ENCODE measurements around the gene KCNJ4. TPM values are rescaled to one million over a fixed set of nuclear protein-coding genes. Genes with fewer than 3 reads are reported as not detected.
A peak's percentile ranks its signal among the peaks of the same experiment; 100 is the strongest.

Gene KCNJ4
- total RNA-seq, 1 donor from 2014 or later = 0.82 TPM

DNA sequence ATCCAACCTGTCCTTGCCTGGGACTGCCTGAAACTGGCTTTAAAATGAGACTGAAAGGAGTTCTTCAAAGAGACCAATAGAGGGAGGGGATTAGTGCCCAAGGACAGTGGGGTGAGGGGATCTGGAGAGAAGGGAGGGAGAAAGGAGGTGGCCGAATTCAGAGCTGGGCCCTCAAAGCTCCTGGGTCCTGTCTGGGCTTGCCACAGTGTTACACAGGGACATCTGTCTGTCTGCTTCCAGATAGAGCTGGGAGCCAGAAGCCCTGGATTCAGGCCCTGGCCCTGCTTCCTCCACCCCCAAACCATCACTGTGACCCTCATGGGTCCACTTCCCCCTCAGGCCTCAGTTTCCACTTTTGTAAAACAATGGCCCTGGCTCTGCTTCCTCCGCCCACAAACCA lies 3.6 kb downstream of the KCNJ4 start:
- peak; percentile 46 for DNase-seq (ENCODE audit: low spot score)
- Histone ChIP-seq H3K36me3 (no peaks in the 10 kb centered on the region), H3K9me3 (ENCODE audit: low read depth) (no peaks in the 10 kb centered on the region), H3K27me3 (peaks cover 52% of the 10 kb centered on the region), H3F3A (ENCODE audit: low read depth) (peaks cover 11% of the 10 kb centered on the region), H2AFZ (replicated peaks) (no peak overlapping the region), H3K4me3 (no peak overlapping the region), H3K4me1 (peaks cover 27% of the 10 kb centered on the region), H3K79me2 (ENCODE audit: low read depth) (no peaks in the 10 kb centered on the region), H3K9ac (no peak overlapping the region), H4K20me1 (ENCODE audit: low read depth) (peaks cover 17% of the 10 kb centered on the region), H3K27ac (no peak overlapping the region), H3K4me2 (peak overlapping the region; percentile 45)
- TF ChIP-seq EZH2 (IDR thresholded peaks at IDR 0.05) = no peak
- TF ChIP-seq EZH2phosphoT487 (IDR thresholded peaks at IDR 0.05) = no peak
- TF ChIP-seq, protein P1, sequence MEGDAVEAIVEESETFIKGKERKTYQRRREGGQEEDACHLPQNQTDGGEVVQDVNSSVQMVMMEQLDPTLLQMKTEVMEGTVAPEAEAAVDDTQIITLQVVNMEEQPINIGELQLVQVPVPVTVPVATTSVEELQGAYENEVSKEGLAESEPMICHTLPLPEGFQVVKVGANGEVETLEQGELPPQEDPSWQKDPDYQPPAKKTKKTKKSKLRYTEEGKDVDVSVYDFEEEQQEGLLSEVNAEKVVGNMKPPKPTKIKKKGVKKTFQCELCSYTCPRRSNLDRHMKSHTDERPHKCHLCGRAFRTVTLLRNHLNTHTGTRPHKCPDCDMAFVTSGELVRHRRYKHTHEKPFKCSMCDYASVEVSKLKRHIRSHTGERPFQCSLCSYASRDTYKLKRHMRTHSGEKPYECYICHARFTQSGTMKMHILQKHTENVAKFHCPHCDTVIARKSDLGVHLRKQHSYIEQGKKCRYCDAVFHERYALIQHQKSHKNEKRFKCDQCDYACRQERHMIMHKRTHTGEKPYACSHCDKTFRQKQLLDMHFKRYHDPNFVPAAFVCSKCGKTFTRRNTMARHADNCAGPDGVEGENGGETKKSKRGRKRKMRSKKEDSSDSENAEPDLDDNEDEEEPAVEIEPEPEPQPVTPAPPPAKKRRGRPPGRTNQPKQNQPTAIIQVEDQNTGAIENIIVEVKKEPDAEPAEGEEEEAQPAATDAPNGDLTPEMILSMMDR (IDR thresholded peaks at IDR 0.05) = no peak
- H3K9me3 Mint-ChIP-seq = no peaks in the 10 kb centered on the region
- H3K27me3 Mint-ChIP-seq (ENCODE audit: insufficient read depth, low read depth) = peaks cover 11% of the 10 kb centered on the region
- no peak overlapping the region for H3K4me3 Mint-ChIP-seq
- H3K27ac Mint-ChIP-seq = no peak overlapping the region
- no peaks in the 10 kb centered on the region for H3K36me3 Mint-ChIP-seq
- peaks cover 38% of the 10 kb centered on the region for H3K4me1 Mint-ChIP-seq

DNA sequence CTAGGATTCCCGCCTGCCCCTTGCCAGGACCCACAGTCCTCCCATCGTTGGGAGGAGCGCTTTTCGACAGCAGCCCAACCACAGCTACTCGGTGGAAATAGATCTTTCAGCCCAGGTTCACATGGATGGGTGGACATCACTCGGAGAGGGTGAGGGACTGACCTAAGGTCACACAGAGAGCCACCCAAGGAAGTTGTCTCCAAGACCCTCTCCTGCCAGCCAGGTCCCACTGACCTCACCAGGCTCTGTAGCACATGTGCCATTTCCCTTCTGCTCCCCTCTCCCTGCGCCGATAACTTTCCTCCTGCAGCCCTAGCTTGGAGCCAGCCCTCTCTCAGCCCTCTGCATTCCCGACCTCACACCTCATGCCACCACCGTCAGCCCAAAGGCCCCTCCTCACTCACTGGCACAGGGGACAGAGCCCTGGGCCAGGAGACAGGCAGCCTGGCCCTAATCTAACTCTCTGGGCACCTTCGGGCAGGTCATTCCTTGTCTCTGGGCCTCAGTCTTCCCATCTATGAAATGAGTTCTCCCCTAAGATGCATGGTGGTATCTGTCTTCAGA lies 4.7 kb downstream of the KCNJ4 start:
- Histone ChIP-seq H3K9ac (no peak overlapping the region), H3K79me2 (ENCODE audit: low read depth) (no peaks in the 10 kb centered on the region), H3K27me3 (peaks cover 41% of the 10 kb centered on the region), H3K9me3 (ENCODE audit: low read depth) (no peaks in the 10 kb centered on the region), H3F3A (ENCODE audit: low read depth) (peaks cover 11% of the 10 kb centered on the region), H3K4me2 (no peak overlapping the region), H3K27ac (no peak overlapping the region), H3K4me3 (no peak overlapping the region), H2AFZ (replicated peaks) (no peak overlapping the region), H3K36me3 (no peaks in the 10 kb centered on the region), H4K20me1 (ENCODE audit: low read depth) (peaks cover 17% of the 10 kb centered on the region), H3K4me1 (peaks cover 27% of the 10 kb centered on the region)
- Mint-ChIP-seq H3K9me3 (no peaks in the 10 kb centered on the region), H3K4me1 (peaks cover 38% of the 10 kb centered on the region), H3K4me3 (peak overlapping the region; percentile 19), H3K27ac (peak overlapping the region; percentile 84), H3K27me3 (ENCODE audit: insufficient read depth, low read depth) (peaks cover 11% of the 10 kb centered on the region), H3K36me3 (no peaks in the 10 kb centered on the region)
- TF ChIP-seq, protein P1 (IDR thresholded peaks at IDR 0.05) = no peak
- TF ChIP-seq EZH2phosphoT487 (IDR thresholded peaks at IDR 0.05) = no peak
- TF ChIP-seq EZH2 (IDR thresholded peaks at IDR 0.05) = no peak
- DNase-seq (ENCODE audit: low spot score) = no peak

DNA sequence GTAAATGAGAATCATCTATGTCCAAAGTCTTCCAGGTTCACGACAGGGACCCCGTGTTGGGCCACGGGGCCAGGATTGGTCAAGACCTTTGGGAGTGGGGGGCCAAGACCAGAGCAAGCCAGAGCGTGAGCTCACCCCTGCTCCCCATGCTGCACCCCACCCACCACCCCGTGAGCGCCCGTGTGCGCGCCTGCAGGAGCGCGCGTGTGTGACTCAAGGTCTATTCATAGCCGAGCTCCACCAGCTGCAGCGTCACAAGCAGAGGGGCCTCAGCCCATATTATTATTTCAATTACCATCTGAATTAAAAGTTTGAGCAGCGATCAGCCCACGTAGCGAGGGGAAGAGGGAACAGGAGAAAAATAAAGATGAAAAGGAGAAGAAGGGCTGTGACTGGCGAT lies 5.2 kb downstream of the KCNJ4 start:
- peak; percentile 1 for DNase-seq (ENCODE audit: low spot score)
- Histone ChIP-seq H3K27ac (no peak overlapping the region), H3F3A (ENCODE audit: low read depth) (peaks cover 11% of the 10 kb centered on the region), H3K4me3 (no peak overlapping the region), H2AFZ (replicated peaks) (no peak overlapping the region), H3K9me3 (ENCODE audit: low read depth) (no peaks in the 10 kb centered on the region), H3K27me3 (peaks cover 36% of the 10 kb centered on the region), H3K4me2 (no peak overlapping the region), H3K79me2 (ENCODE audit: low read depth) (no peaks in the 10 kb centered on the region), H3K9ac (no peak overlapping the region), H3K36me3 (no peaks in the 10 kb centered on the region), H4K20me1 (ENCODE audit: low read depth) (peaks cover 17% of the 10 kb centered on the region), H3K4me1 (peaks cover 27% of the 10 kb centered on the region)
- no peaks in the 10 kb centered on the region for H3K9me3 Mint-ChIP-seq
- peaks cover 38% of the 10 kb centered on the region for H3K4me1 Mint-ChIP-seq
- no peak for TF ChIP-seq EZH2 (IDR thresholded peaks at IDR 0.05)
- no peak for TF ChIP-seq EZH2phosphoT487 (IDR thresholded peaks at IDR 0.05)
- TF ChIP-seq, protein P1 (IDR thresholded peaks at IDR 0.05) = no peak
- no peak overlapping the region for H3K4me3 Mint-ChIP-seq
- no peak overlapping the region for H3K27ac Mint-ChIP-seq
- H3K27me3 Mint-ChIP-seq (ENCODE audit: insufficient read depth, low read depth) = peaks cover 11% of the 10 kb centered on the region
- H3K36me3 Mint-ChIP-seq = no peaks in the 10 kb centered on the region

Data from neural progenitor cell (in vitro differentiated cells).